Thyroid gland (tissue), 4 donors: ENCODE results near the gene CARHSP1.

ENCODE experiments used
- CTCF ChIP-seq, 6 experiments: fragments of 200-600 bp in 3 of 6; fragments of 450-650 bp in 3 of 6; sonication (generic) in 3 of 6; IDR thresholded peaks; one replicate each; pipeline ENCODE4 v1.5.1; 2016 to 2019; ENCODE audit warnings: antibody characterized with exemption in 6 of 6, mild to moderate bottlenecking in 2 of 6, inconsistent platforms in 1 of 6, moderate library complexity in 1 of 6
- POLR2A ChIP-seq, 2 donors: fragments of 450-650 bp; IDR thresholded peaks; one replicate each; pipeline ENCODE4 v1.6.1; 2017; ENCODE audit warnings: antibody characterized with exemption in 2 of 2, mild to moderate bottlenecking in 2 of 2, moderate library complexity in 1 of 2

- TF ChIP-seq CTCF (IDR thresholded peaks at IDR 0.05) (no peak), POLR2A (IDR thresholded peaks at IDR 0.05) (no peak)
These were observed 832 bp downstream of the CARHSP1 start for GRCh38 chr16:8867932-8868415.
